ENCODE results near the gene RNF151.

Gene RNF151

GRCh38 chr16:1993731-1994131 lies 27.1 kb downstream of the RNF151 start:
- Histone ChIP-seq H3K9me2 (replicated peaks; ENCODE audit: low read depth, low read length) (no peaks in the 10 kb centered on the region), H3K36me3 (ENCODE audit: insufficient read depth, low read length) (peaks cover 3% of the 10 kb centered on the region; the same call in 1 of the 2 replicates), H3K4me3 (ENCODE audit: low read length, poor library complexity, severe bottlenecking) (no peak overlapping the region), H3K9ac (ENCODE audit: low read depth, low read length, poor library complexity, severe bottlenecking) (no peak overlapping the region), H3K4me1 (ENCODE audit: insufficient read depth, low read length, poor library complexity, severe bottlenecking) (no peaks in the 10 kb centered on the region), H3K4me2 (ENCODE audit: low read depth, low read length, poor library complexity, severe bottlenecking) (no peak overlapping the region), H2AFZ (ENCODE audit: low read length) (no peak overlapping the region), H3F3A (ENCODE audit: low read depth) (no peaks in the 10 kb centered on the region), H3K27me3 (ENCODE audit: insufficient read depth, low read length, poor library complexity, severe bottlenecking) (no peaks in the 10 kb centered on the region), H4K20me1 (ENCODE audit: insufficient read depth, low read length, poor library complexity, severe bottlenecking) (no peaks in the 10 kb centered on the region), H3K9me3 (ENCODE audit: insufficient read depth, low read depth, low read length) (no peaks in the 10 kb centered on the region), H3K79me2 (ENCODE audit: insufficient read depth, low read length) (no peaks in the 10 kb centered on the region)
- TF ChIP-seq, protein P1, sequence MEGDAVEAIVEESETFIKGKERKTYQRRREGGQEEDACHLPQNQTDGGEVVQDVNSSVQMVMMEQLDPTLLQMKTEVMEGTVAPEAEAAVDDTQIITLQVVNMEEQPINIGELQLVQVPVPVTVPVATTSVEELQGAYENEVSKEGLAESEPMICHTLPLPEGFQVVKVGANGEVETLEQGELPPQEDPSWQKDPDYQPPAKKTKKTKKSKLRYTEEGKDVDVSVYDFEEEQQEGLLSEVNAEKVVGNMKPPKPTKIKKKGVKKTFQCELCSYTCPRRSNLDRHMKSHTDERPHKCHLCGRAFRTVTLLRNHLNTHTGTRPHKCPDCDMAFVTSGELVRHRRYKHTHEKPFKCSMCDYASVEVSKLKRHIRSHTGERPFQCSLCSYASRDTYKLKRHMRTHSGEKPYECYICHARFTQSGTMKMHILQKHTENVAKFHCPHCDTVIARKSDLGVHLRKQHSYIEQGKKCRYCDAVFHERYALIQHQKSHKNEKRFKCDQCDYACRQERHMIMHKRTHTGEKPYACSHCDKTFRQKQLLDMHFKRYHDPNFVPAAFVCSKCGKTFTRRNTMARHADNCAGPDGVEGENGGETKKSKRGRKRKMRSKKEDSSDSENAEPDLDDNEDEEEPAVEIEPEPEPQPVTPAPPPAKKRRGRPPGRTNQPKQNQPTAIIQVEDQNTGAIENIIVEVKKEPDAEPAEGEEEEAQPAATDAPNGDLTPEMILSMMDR (conservative IDR thresholded peaks at IDR 0.05; ENCODE audit: low read length): no peak
- TF ChIP-seq EZH2phosphoT487 (IDR thresholded peaks at IDR 0.05; ENCODE audit: borderline replicate concordance): no peak

- H3K9ac ChIP-seq (ENCODE audit: low read depth, low read length, poor library complexity, severe bottlenecking): no peak overlapping the region
- no peak overlapping the region for H3K4me3 ChIP-seq (ENCODE audit: low read length, poor library complexity, severe bottlenecking)
- no peaks in the 10 kb centered on the region for H3F3A ChIP-seq (ENCODE audit: low read depth)
- no peak overlapping the region for H2AFZ ChIP-seq (ENCODE audit: low read length)
- H3K4me2 ChIP-seq (ENCODE audit: low read depth, low read length, poor library complexity, severe bottlenecking): no peak overlapping the region
- H4K20me1 ChIP-seq (ENCODE audit: insufficient read depth, low read length, poor library complexity, severe bottlenecking): no peaks in the 10 kb centered on the region
- H3K9me3 ChIP-seq (ENCODE audit: insufficient read depth, low read depth, low read length): no peaks in the 10 kb centered on the region
- no peaks in the 10 kb centered on the region for H3K27me3 ChIP-seq (ENCODE audit: insufficient read depth, low read length, poor library complexity, severe bottlenecking)
- no peak for TF ChIP-seq EZH2phosphoT487 (IDR thresholded peaks at IDR 0.05; ENCODE audit: borderline replicate concordance)
- TF ChIP-seq, protein P1 (conservative IDR thresholded peaks at IDR 0.05; ENCODE audit: low read length): no peak
- no peaks in the 10 kb centered on the region for H3K79me2 ChIP-seq (ENCODE audit: insufficient read depth, low read length)
- H3K4me1 ChIP-seq (ENCODE audit: insufficient read depth, low read length, poor library complexity, severe bottlenecking): no peaks in the 10 kb centered on the region
- peaks cover 24% of the 10 kb centered on the region; the same call in 1 of the 2 replicates for H3K36me3 ChIP-seq (ENCODE audit: insufficient read depth, low read length)
- no peaks in the 10 kb centered on the region for H3K9me2 ChIP-seq (replicated peaks; ENCODE audit: low read depth, low read length)
These were observed 31.1 kb downstream of the RNF151 start for GRCh38 chr16:1997494-1998359.

GRCh38 chr16:1998360-1998835 lies 31.7 kb downstream of the RNF151 start:
- Histone ChIP-seq H3K9me2 (replicated peaks; ENCODE audit: low read depth, low read length) (no peaks in the 10 kb centered on the region), H3K4me3 (ENCODE audit: low read length, poor library complexity, severe bottlenecking) (no peak overlapping the region), H3K27me3 (ENCODE audit: insufficient read depth, low read length, poor library complexity, severe bottlenecking) (no peaks in the 10 kb centered on the region), H3K9ac (ENCODE audit: low read depth, low read length, poor library complexity, severe bottlenecking) (no peak overlapping the region), H3K4me1 (ENCODE audit: insufficient read depth, low read length, poor library complexity, severe bottlenecking) (no peaks in the 10 kb centered on the region), H3K9me3 (ENCODE audit: insufficient read depth, low read depth, low read length) (no peaks in the 10 kb centered on the region), H3K36me3 (ENCODE audit: insufficient read depth, low read length) (peaks cover 31% of the 10 kb centered on the region; the same call in 1 of the 2 replicates), H3F3A (ENCODE audit: low read depth) (no peaks in the 10 kb centered on the region), H3K79me2 (ENCODE audit: insufficient read depth, low read length) (peaks cover 3% of the 10 kb centered on the region; the same call in 1 of the 2 replicates), H2AFZ (ENCODE audit: low read length) (no peak overlapping the region), H4K20me1 (ENCODE audit: insufficient read depth, low read length, poor library complexity, severe bottlenecking) (peaks cover 1% of the 10 kb centered on the region), H3K4me2 (ENCODE audit: low read depth, low read length, poor library complexity, severe bottlenecking) (no peak overlapping the region)
- TF ChIP-seq, protein P1 (conservative IDR thresholded peaks at IDR 0.05; ENCODE audit: low read length): no peak
- no peak for TF ChIP-seq EZH2phosphoT487 (IDR thresholded peaks at IDR 0.05; ENCODE audit: borderline replicate concordance)
